ENCODE measurements around the gene TMPRSS11A.

Gene TMPRSS11A

DNA sequence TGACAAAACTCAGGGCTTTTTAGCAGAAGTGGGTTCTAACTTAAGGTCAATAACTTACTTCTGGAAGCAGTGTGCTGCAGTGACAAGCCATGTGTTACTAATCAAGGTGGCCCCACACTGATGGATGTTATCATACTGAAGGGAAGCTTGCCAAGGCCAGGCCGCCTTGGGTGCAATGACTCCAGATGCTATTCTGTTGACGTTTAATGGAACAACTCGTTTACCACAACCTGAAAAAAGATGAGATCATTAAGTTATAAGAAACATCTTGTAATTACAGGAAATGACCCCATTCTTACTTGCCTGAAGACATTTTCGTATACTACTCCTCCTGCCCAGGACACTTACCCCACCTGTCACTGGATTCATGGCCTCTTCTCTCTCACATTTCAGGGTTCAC lies 40.6 kb downstream of the TMPRSS11A start:
- TF ChIP-seq, protein P1, sequence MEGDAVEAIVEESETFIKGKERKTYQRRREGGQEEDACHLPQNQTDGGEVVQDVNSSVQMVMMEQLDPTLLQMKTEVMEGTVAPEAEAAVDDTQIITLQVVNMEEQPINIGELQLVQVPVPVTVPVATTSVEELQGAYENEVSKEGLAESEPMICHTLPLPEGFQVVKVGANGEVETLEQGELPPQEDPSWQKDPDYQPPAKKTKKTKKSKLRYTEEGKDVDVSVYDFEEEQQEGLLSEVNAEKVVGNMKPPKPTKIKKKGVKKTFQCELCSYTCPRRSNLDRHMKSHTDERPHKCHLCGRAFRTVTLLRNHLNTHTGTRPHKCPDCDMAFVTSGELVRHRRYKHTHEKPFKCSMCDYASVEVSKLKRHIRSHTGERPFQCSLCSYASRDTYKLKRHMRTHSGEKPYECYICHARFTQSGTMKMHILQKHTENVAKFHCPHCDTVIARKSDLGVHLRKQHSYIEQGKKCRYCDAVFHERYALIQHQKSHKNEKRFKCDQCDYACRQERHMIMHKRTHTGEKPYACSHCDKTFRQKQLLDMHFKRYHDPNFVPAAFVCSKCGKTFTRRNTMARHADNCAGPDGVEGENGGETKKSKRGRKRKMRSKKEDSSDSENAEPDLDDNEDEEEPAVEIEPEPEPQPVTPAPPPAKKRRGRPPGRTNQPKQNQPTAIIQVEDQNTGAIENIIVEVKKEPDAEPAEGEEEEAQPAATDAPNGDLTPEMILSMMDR (IDR thresholded peaks at IDR 0.05; ENCODE audit: low read depth, low read length): no peak
- DNase-seq (ENCODE audit: low read depth in 2 of 2): peak in 1 of 2 donors; percentile 37
- no peak overlapping the region for H3K4me3 ChIP-seq (replicated peaks in 1 of 2; ENCODE audit: low read depth in 2 of 2, low read length in 2 of 2)

DNA sequence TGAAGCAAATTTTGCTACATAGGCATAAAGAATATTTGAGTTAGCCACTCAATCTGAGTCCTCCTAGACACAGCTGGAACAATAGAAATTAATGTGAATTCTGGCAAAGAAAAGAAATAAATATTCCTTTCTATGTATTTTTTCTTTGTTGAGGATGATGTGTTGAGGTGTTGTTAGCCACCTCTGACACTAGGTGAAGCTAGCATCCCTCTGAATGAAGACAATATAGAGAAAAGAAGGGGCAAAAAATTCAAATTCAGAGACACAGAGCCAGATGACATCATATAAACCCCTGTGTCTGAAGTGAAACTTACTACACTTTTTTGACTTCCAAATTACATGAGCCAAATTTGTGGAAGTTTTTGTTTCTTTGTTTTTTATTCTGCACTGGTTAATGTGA lies 44.9 kb downstream of the TMPRSS11A start:
- TF ChIP-seq, protein P1 (IDR thresholded peaks at IDR 0.05; ENCODE audit: low read depth, low read length): peak; percentile 15
- no peak overlapping the region for H3K4me3 ChIP-seq (replicated peaks in 1 of 2; ENCODE audit: low read depth in 2 of 2, low read length in 2 of 2)
- no peak for DNase-seq (ENCODE audit: low read depth in 2 of 2)

DNA sequence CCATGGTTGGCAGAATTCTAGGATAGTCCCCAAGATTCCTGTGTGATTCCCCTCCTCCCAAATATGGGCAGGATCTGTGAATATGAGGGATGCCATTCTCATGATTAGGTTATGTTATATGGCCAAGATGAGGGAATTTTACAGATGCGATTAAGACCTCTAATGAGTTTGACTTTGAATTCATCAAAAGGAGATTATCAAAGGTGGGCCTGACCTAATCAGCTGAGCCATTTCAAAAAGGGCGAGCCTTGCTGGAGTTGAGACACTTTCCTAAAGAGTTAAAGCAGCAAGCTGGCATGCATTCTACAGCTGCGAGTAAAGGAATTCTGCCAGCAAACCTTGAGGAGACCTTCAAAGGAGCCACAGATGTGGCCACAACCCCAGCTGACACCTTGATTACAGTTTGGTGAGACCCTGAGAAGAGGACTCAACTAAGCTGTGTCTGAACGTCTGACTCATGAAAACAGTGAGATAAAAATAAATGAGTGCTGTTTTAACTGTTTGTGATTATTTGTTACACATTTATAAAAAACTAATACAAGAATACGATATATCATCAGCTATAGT lies 47.8 kb downstream of the TMPRSS11A start:
- no peak for DNase-seq (ENCODE audit: low read depth in 2 of 2)
- TF ChIP-seq, protein P1 (IDR thresholded peaks at IDR 0.05; ENCODE audit: low read depth, low read length): no peak
- H3K4me3 ChIP-seq (replicated peaks in 1 of 2; ENCODE audit: low read depth in 2 of 2, low read length in 2 of 2): no peak overlapping the region

DNA sequence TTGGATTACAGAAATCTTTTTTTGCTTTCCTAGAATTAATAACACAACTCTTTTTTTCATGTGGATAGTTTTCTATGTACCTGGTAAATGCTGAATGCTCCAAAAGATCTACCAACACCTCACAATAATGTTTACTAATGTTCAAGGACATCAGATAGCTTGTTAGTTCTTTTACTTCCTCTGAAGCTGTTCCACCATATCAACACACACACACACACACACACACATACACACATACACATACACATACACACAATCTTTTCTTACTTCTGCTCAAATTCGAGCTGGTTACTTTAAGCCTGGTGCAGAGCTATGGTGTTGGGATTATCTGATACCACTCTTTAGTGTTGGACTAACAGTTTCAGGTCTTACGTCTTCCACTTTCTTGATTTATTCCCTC lies 51.2 kb downstream of the TMPRSS11A start:
- DNase-seq (ENCODE audit: low read depth in 2 of 2): no peak
- no peak overlapping the region for H3K4me3 ChIP-seq (replicated peaks in 1 of 2; ENCODE audit: low read depth in 2 of 2, low read length in 2 of 2)
- TF ChIP-seq, protein P1 (IDR thresholded peaks at IDR 0.05; ENCODE audit: low read depth, low read length): no peak

DNA sequence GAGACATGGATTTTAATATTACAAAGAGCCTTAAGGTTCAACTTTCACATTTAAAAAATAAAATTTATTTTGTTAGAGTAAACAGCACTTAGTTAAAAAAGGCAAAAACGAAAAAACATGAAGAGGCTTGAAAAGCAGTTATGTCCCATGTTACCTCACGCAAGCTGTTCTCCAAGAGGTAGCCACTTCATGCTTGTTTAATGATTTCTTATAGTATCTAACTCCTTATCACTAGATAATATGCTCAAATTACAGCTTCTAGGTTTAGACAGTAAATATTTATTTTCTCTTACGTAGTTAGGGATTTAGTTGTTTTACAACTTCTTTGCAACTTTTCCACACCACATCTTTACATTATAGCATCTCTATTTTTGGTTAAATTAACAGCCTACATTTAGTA lies 51.7 kb downstream of the TMPRSS11A start:
- no peak for DNase-seq (ENCODE audit: low read depth in 2 of 2)
- H3K4me3 ChIP-seq (replicated peaks in 1 of 2; ENCODE audit: low read depth in 2 of 2, low read length in 2 of 2): no peak overlapping the region
- TF ChIP-seq, protein P1 (IDR thresholded peaks at IDR 0.05; ENCODE audit: low read depth, low read length): no peak

DNA sequence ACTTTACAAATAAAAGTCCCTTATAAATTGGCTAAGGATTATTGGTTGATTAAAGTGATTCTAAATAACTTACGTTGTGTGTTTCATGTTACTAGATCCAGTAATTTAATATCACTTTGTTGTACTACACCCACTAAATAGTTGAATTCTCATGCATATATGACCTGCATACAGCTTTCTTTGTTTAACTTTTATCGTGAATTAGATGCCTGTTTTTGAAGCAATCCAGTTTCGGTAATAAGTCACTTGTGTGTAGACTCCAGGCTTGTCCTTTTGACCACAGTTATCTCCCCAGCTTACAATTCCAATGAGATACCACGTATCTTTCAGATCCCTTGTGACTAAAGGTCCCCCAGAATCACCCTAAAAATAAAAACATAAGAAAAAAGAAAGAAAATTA lies 52.2 kb downstream of the TMPRSS11A start:
- H3K4me3 ChIP-seq (replicated peaks in 1 of 2; ENCODE audit: low read depth in 2 of 2, low read length in 2 of 2): no peak overlapping the region

More for the DNA sequence above, 52.2 kb downstream of the TMPRSS11A start:
- TF ChIP-seq, protein P1 (IDR thresholded peaks at IDR 0.05; ENCODE audit: low read depth, low read length): no peak
- DNase-seq (ENCODE audit: low read depth in 2 of 2): no peak
